A549 treated with Hydrocortisone at 1 μM for 4 hours (cell line): Measurements from ENCODE around the gene TMTC2. TPM values are rescaled to one million over a fixed set of nuclear protein-coding genes. Genes with fewer than 3 reads are reported as not detected.

Source experiments
- total RNA-seq: library from RNA; stranded (reverse); fragments of 200-300 nt; extraction: Qiagen RNA extraction; gene quantifications from 5 replicates; pipeline ENCODE4 v1.2.3, GENCODE V29; 2022

TMTC2 gene
- 1.0 to 1.5 TPM (median 1.1 TPM) in 5 replicates for total RNA-seq

DNA sequence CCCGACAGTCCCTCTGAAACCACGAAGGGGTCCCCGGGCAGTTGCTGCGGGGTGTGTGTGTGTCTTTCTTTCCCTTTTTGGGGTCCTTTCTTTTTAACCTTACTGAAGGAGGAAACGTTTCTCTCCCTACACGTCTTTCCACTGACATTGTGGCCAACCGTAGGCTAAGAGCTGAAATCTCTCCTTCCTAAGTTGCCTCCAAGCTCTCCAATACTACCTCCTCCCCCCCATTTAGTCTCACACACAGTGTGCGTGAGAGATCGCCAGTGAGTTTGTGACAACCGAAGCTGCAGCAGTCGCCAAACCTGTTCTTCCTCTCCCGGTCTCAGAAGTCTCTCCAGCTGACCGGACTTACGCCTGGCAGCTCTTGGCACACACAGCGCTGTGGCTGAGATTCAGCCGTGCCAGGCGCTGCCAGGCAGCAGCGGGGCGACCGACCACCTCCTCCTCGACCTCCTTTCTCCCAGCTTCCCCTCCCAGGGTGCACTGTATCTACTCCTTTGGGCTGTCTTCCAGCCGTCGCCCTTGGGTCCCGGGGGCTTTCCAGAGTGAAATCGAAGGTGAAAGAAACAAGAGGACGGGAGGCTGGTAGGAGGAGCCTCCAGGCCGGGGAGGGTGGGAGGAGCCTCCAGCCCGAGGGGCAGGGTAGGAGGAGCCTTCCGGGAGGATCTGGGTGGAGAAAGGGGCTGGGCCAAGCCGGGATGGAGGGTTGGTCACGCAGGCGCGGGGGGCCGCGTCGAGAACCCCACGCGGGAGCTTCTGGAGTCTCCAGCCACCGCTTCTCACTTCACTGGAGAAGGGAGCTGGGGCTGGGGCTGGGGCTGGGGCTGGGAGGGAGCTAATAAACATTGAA is at the start of gene TMTC2:
TMTC2 (plus strand) TSS at position 739 of the 853 bp plus-strand sequence.

